Stimulated activated CD8-positive, alpha-beta memory T cell treated with anti-CD3 and anti-CD28 coated beads, Interleukin-15, amount 100 ng/mL, for 48 hours (primary cell): Measurements from ENCODE around the gene LMNA.

Source experiments
- DNase-seq, 2 donors: peaks; one replicate each; pipeline ENCODE4 v3.0.0-alpha.2; 2020; ENCODE audit warnings: low read depth in 2 of 2

Gene LMNA

GRCh38 chr1:156081917-156082308, 32.6 kb upstream of the LMNA start:
- DNase-seq: no peak

- DNase-seq: peak in 1 of 2 donors; percentile 42
Measured at GRCh38 chr1:156082309-156083091, 32.0 kb upstream of the LMNA start, which contains the start of gene MEX3A. Gene MEX3A (minus strand): TSS chr1:156082465. CDS start chr1:156081998, 467 bp downstream.

- no peak for DNase-seq
Measured at GRCh38 chr1:156083800-156084790, 30.4 kb upstream of the LMNA start.

GRCh38 chr1:156086256-156086662, 28.3 kb upstream of the LMNA start:
- no peak for DNase-seq

- no peak for DNase-seq
Measured at GRCh38 chr1:156089704-156090103, 24.8 kb upstream of the LMNA start.

GRCh38 chr1:156090138-156090839, 24.2 kb upstream of the LMNA start:
- DNase-seq: no peak

- peak; percentile 78 to 79 for DNase-seq
Measured at GRCh38 chr1:156090840-156091188, 23.7 kb upstream of the LMNA start.

- no peak for DNase-seq
Measured at GRCh38 chr1:156091610-156092009, 22.9 kb upstream of the LMNA start.

- DNase-seq: no peak
Measured at GRCh38 chr1:156095906-156096508, 18.5 kb upstream of the LMNA start.

GRCh38 chr1:156096640-156097391, 17.7 kb upstream of the LMNA start:
- DNase-seq: peak; percentile 92 to 93

- DNase-seq: peak in 1 of 2 donors; percentile 58
Measured at GRCh38 chr1:156097499-156098178, 16.9 kb upstream of the LMNA start.

GRCh38 chr1:156098784-156099183, 15.7 kb upstream of the LMNA start:
- no peak for DNase-seq

- DNase-seq: no peak
Measured at GRCh38 chr1:156099282-156099681, 15.2 kb upstream of the LMNA start.

GRCh38 chr1:156100205-156100995, 14.1 kb upstream of the LMNA start:
- DNase-seq: no peak

- no peak for DNase-seq
Measured at GRCh38 chr1:156101880-156102279, 12.6 kb upstream of the LMNA start.

- DNase-seq: no peak
Measured at GRCh38 chr1:156102633-156103511, 11.6 kb upstream of the LMNA start.

- no peak for DNase-seq
Measured at GRCh38 chr1:156103521-156103947, 11.0 kb upstream of the LMNA start.

GRCh38 chr1:156104065-156104810, 10.3 kb upstream of the LMNA start:
- no peak for DNase-seq
